Liver (tissue), 3 donors: ENCODE results near the gene SRCAP.

Source experiments
- CTCF ChIP-seq: fragments of 150-350 bp; IDR thresholded peaks from 2 replicates; pipeline ENCODE4 v1.5.1; 2017; ENCODE audit warnings: improper control_type of control experiment, low read depth, low read length; ENCODE audit not compliant: missing input control
- EGR1 ChIP-seq, 2 donors: IDR thresholded peaks; 2 replicates each; pipeline ENCODE4 v1.6.1; 2016 to 2018; ENCODE audit warnings: antibody characterized with exemption in 2 of 2, low read depth in 2 of 2
- FOXA2 ChIP-seq: IDR thresholded peaks from 2 replicates; pipeline ENCODE4 v1.6.1; 2016; ENCODE audit warnings: antibody characterized with exemption
- GABPA ChIP-seq, 2 donors: IDR thresholded peaks in 1 of 2; conservative IDR thresholded peaks in 1 of 2; 2 replicates each; pipeline ENCODE4 v1.6.1; 2016; ENCODE audit warnings: antibody characterized with exemption in 2 of 2, mild to moderate bottlenecking in 1 of 2, moderate library complexity in 1 of 2
- HNF4A ChIP-seq, 2 donors: conservative IDR thresholded peaks; 2 replicates each; pipeline ENCODE4 v1.6.1; 2016; ENCODE audit warnings: antibody characterized with exemption in 2 of 2, mild to moderate bottlenecking in 2 of 2
- MAX ChIP-seq: IDR thresholded peaks from 2 replicates; pipeline ENCODE4 v1.6.1; 2016; ENCODE audit warnings: antibody characterized with exemption
- RAD21 ChIP-seq, 2 donors: IDR thresholded peaks; 2 replicates each; pipeline ENCODE4 v1.6.1; 2016; ENCODE audit warnings: antibody characterized with exemption in 2 of 2, mild to moderate bottlenecking in 2 of 2
- REST ChIP-seq: IDR thresholded peaks from 2 replicates; pipeline ENCODE4 v1.6.1; 2016; ENCODE audit warnings: antibody characterized with exemption, mild to moderate bottlenecking
- RXRA ChIP-seq, 2 donors: IDR thresholded peaks; 2 replicates each; pipeline ENCODE4 v1.6.1; 2017 to 2018; ENCODE audit warnings: antibody characterized with exemption in 2 of 2, mild to moderate bottlenecking in 1 of 2
- TAF1 ChIP-seq: conservative IDR thresholded peaks from 2 replicates; pipeline ENCODE4 v1.6.1; 2016; ENCODE audit warnings: antibody characterized with exemption, mild to moderate bottlenecking
- donor health status: healthy.
- donor health status: healthy.

- no peak for TF ChIP-seq CTCF
- no peak for TF ChIP-seq RAD21 (IDR thresholded peaks at IDR 0.05)
- TF ChIP-seq EGR1 (IDR thresholded peaks at IDR 0.05; ENCODE audit: low read depth in 2 of 2), result no peak
- no peak for TF ChIP-seq REST
- TF ChIP-seq HNF4A (conservative IDR thresholded peaks at IDR 0.05), result no peak
- no peak for TF ChIP-seq TAF1
- TF ChIP-seq RXRA (IDR thresholded peaks at IDR 0.05), result no peak
- TF ChIP-seq MAX, result no peak
- no peak for TF ChIP-seq FOXA2
- no peak for TF ChIP-seq GABPA (IDR thresholded peaks at IDR 0.05 in 1 of 2, conservative IDR thresholded peaks at IDR 0.05 in 1 of 2)
These were observed 686 bp downstream of the SRCAP start for GRCh38 chr16:30699615-30700099.
